A549 (cell line): ENCODE data around the gene CACTIN. TPM values are rescaled to one million over a fixed set of nuclear protein-coding genes. Genes with fewer than 3 reads are reported as not detected.
"Not testable (repeated sequence)": the region's sequence is repeated elsewhere in the genome, so short reads cannot be mapped to it uniquely, and the experiment has no call there.

Source experiments
- ATAC-seq, 2 experiments: fragments of 200-7000 bp in 1 of 2; fragments of >200 bp in 1 of 2; cut with Nextera tagmentation in 1 of 2; cut with Tn5 transposase in 1 of 2; 3 replicates each; pipeline versions ENCODE4 v1.8.0 to v1.9.1; 2018 to 2020; ENCODE audit warnings: mild to moderate bottlenecking in 1 of 2, moderate library complexity in 1 of 2
- CTCF ChIA-PET: fragments of 300-600 bp; sonication (Branson Sonifier 250); formaldehyde crosslinking; extraction: SDS; loops from one replicate; lab custom pipeline; 2021; ENCODE audit warnings: antibody characterized with exemption, inconsistent platforms; lab: Yijun Ruan, JAX
- POLR2A ChIA-PET: fragments of 350-600 bp; formaldehyde crosslinking; extraction: SDS; loops from one replicate; lab custom pipeline; 2021; ENCODE audit warnings: antibody characterized with exemption, inconsistent platforms; lab: Yijun Ruan, JAX
- DNase-seq, 2 experiments: peaks; one replicate each; pipeline versions ENCODE4 v3.0.0 to v3.0.0-alpha.2; 2011 to 2016; ENCODE audit warnings: low read depth in 1 of 2, low spot score in 1 of 2
- FAIRE-seq: peaks from 2 replicates; lab custom pipeline; 2011; peaks lifted over from hg19 to GRCh38; lab: Jason Lieb, UNC
- H3K27ac ChIP-seq, 2 experiments: fragments of >200 bp; sonication (Bioruptor Twin); formaldehyde crosslinking; 3 replicates each; pipeline ENCODE4 v1.5.1; 2016 to 2017
- H3K4me1 ChIP-seq: fragments of >200 bp; sonication (Bioruptor Twin); formaldehyde crosslinking; 3 replicates; pipeline ENCODE4 v1.6.1; 2016
- H3K4me2 ChIP-seq: fragments of >200 bp; sonication (Bioruptor Twin); formaldehyde crosslinking; 3 replicates; pipeline ENCODE4 v1.6.1; 2016
- H3K4me3 ChIP-seq: fragments of >200 bp; sonication (Bioruptor Twin); formaldehyde crosslinking; 3 replicates; pipeline ENCODE4 v1.5.1; 2016
- H3K9me3 ChIP-seq: fragments of >200 bp; sonication (Bioruptor Twin); formaldehyde crosslinking; 3 replicates; pipeline ENCODE4 v1.6.1; 2016
- BHLHE40 ChIP-seq: IDR thresholded peaks from 2 replicates; pipeline ENCODE4 v1.6.1; 2012; ENCODE audit warnings: low read depth, low read length, inconsistent platforms
- CBX2 ChIP-seq: fragments of 200-600 bp; sonication (generic); IDR thresholded peaks from 2 replicates; pipeline ENCODE4 v1.6.1; 2016; ENCODE audit warnings: low read depth, mild to moderate bottlenecking, borderline replicate concordance
- EHMT2 ChIP-seq: fragments of 200-600 bp; sonication (generic); IDR thresholded peaks from 2 replicates; pipeline ENCODE4 v1.6.1; 2016; ENCODE audit warnings: antibody characterized with exemption, low read depth, mild to moderate bottlenecking, moderate library complexity
- EP300 ChIP-seq, 2 experiments: fragments of >200 bp; sonication (Bioruptor Twin); formaldehyde crosslinking; IDR thresholded peaks; 2 replicates in 1 of 2; 3 replicates in 1 of 2; pipeline ENCODE4 v1.6.1; 2016 to 2017
- ESRRA ChIP-seq: fragments of 150-350 bp; IDR thresholded peaks from 2 replicates; pipeline ENCODE4 v1.6.1; 2014; ENCODE audit warnings: mild to moderate bottlenecking, low read length, borderline replicate concordance
- HDAC2 ChIP-seq: fragments of 200-600 bp; sonication (generic); IDR thresholded peaks from 2 replicates; pipeline ENCODE4 v1.6.1; 2016
- HOXA7 ChIP-seq: fragments of 250-450 bp; sonication (Bioruptor Pico); IDR thresholded peaks from 2 replicates; pipeline ENCODE4 v1.5.0; 2020; ENCODE audit warnings: mild to moderate bottlenecking, moderate library complexity
- HOXB13 ChIP-seq: fragments of 250-450 bp; sonication (Bioruptor Pico); IDR thresholded peaks from 2 replicates; pipeline ENCODE4 v1.5.0; 2020; ENCODE audit warnings: low read depth, mild to moderate bottlenecking, moderate library complexity
- KDM1A ChIP-seq: fragments of 200-600 bp; sonication (generic); IDR thresholded peaks from 2 replicates; pipeline ENCODE4 v1.6.1; 2016; ENCODE audit warnings: low read depth, mild to moderate bottlenecking
- KDM5A ChIP-seq: fragments of 200-600 bp; sonication (generic); IDR thresholded peaks from 2 replicates; pipeline ENCODE4 v1.6.1; 2016; ENCODE audit warnings: antibody characterized with exemption, mild to moderate bottlenecking
- NFE2L2 ChIP-seq: fragments of 150-350 bp; conservative IDR thresholded peaks from 2 replicates; pipeline ENCODE4 v1.6.1; 2014; ENCODE audit warnings: low read length
- NR3C1 ChIP-seq: fragments of >200 bp; sonication (Bioruptor Twin); formaldehyde crosslinking; IDR thresholded peaks from 3 replicates; pipeline ENCODE4 v1.6.1; 2017
- PHF8 ChIP-seq: fragments of 200-600 bp; sonication (generic); IDR thresholded peaks from 2 replicates; pipeline ENCODE4 v1.6.1; 2016; ENCODE audit warnings: low read depth, mild to moderate bottlenecking, antibody characterized with exemption, moderate library complexity, borderline replicate concordance
- POLR2A ChIP-seq: IDR thresholded peaks from 2 replicates; pipeline ENCODE4 v1.6.1; 2012; ENCODE audit warnings: mild to moderate bottlenecking, low read length
- RARB ChIP-seq: fragments of 250-450 bp; sonication (Bioruptor Pico); IDR thresholded peaks from 2 replicates; pipeline ENCODE4 v1.8.0; 2021; ENCODE audit warnings: mild to moderate bottlenecking, moderate library complexity
- RCOR1 ChIP-seq: fragments of 150-350 bp; IDR thresholded peaks from 2 replicates; pipeline ENCODE4 v1.6.1; 2014; ENCODE audit warnings: antibody characterized with exemption, low read length, low read depth
- TFCP2L1 ChIP-seq: fragments of 250-450 bp; sonication (Bioruptor Pico); IDR thresholded peaks from 2 replicates; pipeline ENCODE4 v1.5.0; 2021; ENCODE audit warnings: mild to moderate bottlenecking
- TP53 ChIP-seq: fragments of 250-450 bp; sonication (Bioruptor Pico); IDR thresholded peaks from 2 replicates; pipeline ENCODE4 v1.5.0; 2021; ENCODE audit warnings: mild to moderate bottlenecking, moderate library complexity
- ZC3H11A ChIP-seq: fragments of 450-650 bp; IDR thresholded peaks from 2 replicates; pipeline ENCODE4 v1.6.1; 2014; ENCODE audit warnings: antibody characterized with exemption, mild to moderate bottlenecking
- ZFP36 ChIP-seq: fragments of 450-650 bp; IDR thresholded peaks from 2 replicates; pipeline ENCODE4 v1.6.1; 2014; ENCODE audit warnings: borderline replicate concordance; ENCODE audit not compliant: partially characterized antibody
- WGBS: methylation state at CpG from one replicate; pipeline ENCODE4 v1.1.6; 2017; ENCODE audit errors: missing lambda C conversion rate; 5-methylcytosine and 5-hydroxymethylcytosine counted together
- polyA plus RNA-seq, 4 experiments: library from polyadenylated mRNA; depleted of rRNA in 3 of 4; stranded (reverse); fragments of >200 nt; fragmentation: RNase III in 1 of 4; extraction: RNeasy Plus Mini Kit Qiagen cat#74134 plus additional on column Dnase treatment in 1 of 4; gene quantifications; 2 replicates in 3 of 4; 3 replicates in 1 of 4; pipeline ENCODE4 v1.2.3, GENCODE V29; 2011 to 2017
- TF ChIP-seq, protein P1 (sequence below): fragments of >200 bp; sonication (Bioruptor Twin); formaldehyde crosslinking; IDR thresholded peaks from 3 replicates; pipeline ENCODE4 v1.6.1; 2016
- TF ChIP-seq, protein P2 (sequence below): fragments of >200 bp; sonication (Bioruptor Twin); formaldehyde crosslinking; IDR thresholded peaks from 2 replicates; pipeline ENCODE4 v1.6.1; 2016
- TF ChIP-seq, protein P3 (sequence below): fragments of 250-450 bp; sonication (Bioruptor Pico); IDR thresholded peaks from 2 replicates; pipeline ENCODE4 v1.5.0; 2021; ENCODE audit warnings: mild to moderate bottlenecking, moderate library complexity, borderline replicate concordance

Gene CACTIN
- polyA plus RNA-seq, 2 of the 4 experiments (the other 2 are of a cell fraction): 8.3 to 14.9 TPM

DNA sequence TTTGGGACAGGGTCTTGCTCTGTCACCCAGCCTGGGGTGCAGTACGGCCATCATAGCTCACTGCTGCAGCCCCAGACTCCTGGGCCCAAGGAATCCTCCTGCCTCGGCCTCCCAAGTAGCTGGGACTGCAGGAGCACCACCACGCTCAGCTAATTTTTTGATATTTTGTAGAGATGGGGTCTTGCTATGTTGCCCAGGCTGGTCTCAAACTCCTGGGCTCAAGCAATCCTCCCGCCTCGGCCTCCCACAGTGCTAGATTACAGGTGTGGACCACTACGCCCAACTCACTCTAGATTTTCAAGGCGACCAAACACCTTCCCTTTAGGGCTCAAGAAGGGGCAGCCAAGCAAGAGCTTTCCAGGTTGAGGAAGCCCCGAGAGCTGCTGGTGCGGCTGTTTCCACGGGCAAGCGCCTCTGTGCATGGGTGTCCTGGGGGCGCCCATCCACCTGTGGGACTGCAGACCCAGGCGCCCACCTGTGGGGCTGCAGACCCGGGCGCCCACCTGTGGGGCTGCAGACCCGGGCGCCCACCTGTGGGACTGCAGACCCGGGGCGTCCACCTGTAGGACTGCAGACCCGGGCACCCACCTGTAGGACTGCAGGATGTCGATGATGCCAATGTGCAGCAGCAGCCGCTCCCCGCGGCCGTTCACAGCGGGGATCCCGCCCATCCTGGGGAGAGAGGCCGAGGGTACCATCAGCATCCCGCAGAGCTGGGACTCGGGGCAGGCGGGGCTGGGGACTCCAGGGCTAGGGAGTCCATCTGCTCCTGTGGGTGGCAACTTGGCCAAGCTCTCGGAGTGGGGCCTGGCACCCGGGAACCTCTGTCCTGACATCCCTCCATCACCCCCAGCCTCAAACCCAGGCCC lies 21.7 kb upstream of the CACTIN start:
- POLR2A ChIA-PET: no interaction called here
- CTCF ChIA-PET: no interaction called here
- TF ChIP-seq, protein P1, sequence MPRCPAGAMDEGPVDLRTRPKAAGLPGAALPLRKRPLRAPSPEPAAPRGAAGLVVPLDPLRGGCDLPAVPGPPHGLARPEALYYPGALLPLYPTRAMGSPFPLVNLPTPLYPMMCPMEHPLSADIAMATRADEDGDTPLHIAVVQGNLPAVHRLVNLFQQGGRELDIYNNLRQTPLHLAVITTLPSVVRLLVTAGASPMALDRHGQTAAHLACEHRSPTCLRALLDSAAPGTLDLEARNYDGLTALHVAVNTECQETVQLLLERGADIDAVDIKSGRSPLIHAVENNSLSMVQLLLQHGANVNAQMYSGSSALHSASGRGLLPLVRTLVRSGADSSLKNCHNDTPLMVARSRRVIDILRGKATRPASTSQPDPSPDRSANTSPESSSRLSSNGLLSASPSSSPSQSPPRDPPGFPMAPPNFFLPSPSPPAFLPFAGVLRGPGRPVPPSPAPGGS: no peak
- TF ChIP-seq KDM1A (no peak), PHF8 (no peak), ZC3H11A (no peak), BHLHE40 (no peak), HOXA7 (CRISPR knock-in tag) (no peak), RARB (CRISPR knock-in tag) (no peak), ESRRA (no peak), KDM5A (no peak), HOXB13 (no peak), RCOR1 (no peak)
- TF ChIP-seq, protein P2, sequence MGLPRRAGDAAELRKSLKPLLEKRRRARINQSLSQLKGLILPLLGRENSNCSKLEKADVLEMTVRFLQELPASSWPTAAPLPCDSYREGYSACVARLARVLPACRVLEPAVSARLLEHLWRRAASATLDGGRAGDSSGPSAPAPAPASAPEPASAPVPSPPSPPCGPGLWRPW: no peak
- H3K27ac ChIP-seq: no peak overlapping the region
- no peak for FAIRE-seq
- H3K4me1 ChIP-seq: no peaks in the 10 kb centered on the region
- WGBS: 87% methylated on average over 13 of the region's 33 CpGs
- DNase-seq: no peak
- no peak for ATAC-seq
- no peaks in the 10 kb centered on the region for H3K9me3 ChIP-seq
- no peak overlapping the region for H3K4me2 ChIP-seq
- H3K4me3 ChIP-seq: no peak overlapping the region

DNA sequence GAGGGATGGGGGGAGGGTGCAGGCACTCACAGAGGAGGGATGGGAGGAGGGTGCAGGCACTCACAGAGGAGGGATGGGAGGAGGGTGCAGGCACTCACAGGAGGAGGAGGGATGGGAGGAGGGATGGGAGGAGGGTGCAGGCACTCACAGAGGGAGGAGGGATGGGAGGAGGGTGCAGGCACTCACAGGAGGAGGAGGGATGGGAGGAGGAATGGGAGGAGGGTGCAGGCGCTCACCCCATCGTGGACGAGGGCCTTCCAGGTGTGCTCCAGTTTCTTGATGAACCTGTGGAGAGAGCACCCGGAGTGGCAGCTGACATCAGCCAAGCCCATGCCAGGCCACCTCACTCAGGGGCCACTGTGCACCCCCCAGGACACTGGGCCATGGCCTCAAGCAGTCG lies 20.5 kb upstream of the CACTIN start:
- H3K4me2 ChIP-seq, FAIRE-seq, H3K4me3 ChIP-seq, DNase-seq, H3K4me1 ChIP-seq, POLR2A ChIA-PET, ATAC-seq, H3K27ac ChIP-seq, H3K9me3 ChIP-seq: not testable (repeated sequence)
- CTCF ChIA-PET: interaction anchor here (0.9 kb wide), 1 partner anchor 14 kb away, joined by 3 read pairs; no protein-coding TSS in a partner anchor
- 90% methylated on average over 4 of the region's 5 CpGs for WGBS

DNA sequence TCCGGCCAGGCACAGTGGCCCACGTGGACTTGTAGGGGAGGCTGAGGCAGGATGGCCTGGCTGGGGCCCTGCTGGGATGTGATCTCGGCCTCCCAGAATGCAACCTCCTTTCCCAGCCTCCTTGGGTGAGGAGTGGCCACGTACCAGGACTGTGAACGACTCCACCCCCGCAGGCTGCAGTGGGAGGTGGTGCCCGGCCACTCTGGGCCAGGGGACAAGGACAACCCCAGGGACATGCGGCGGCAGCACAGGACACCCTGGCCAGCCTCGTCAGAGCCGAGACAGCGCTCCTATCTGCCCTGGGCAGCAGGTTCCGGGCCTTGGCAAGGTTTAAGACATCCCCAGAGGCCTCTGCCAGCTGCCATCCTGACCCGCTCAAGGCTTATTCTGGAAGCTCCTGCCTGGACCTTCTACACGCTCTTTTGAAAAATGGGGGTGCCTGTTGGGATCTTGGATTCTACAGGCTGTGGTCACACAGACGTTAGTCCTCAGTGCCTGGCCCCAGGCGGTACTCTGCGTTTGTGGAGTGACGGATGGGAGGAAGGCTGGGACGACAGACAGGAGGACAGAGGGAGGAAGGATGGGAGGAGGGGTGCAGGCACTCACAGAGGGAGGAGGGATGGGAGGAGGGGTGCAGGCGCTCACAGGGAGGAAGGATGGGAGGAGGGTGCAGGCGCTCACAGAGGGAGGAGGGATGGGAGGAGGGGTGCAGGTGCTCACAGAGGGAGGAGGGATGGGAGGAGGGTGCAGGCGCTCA lies 19.9 kb upstream of the CACTIN start:
- peak in 1 of 2 experiments; percentile 8; a peak in 1 of 6 replicates for ATAC-seq
- Histone ChIP-seq H3K27ac (no peak overlapping the region), H3K4me1 (no peaks in the 10 kb centered on the region), H3K4me3 (no peak overlapping the region), H3K4me2 (no peak overlapping the region), H3K9me3 (no peaks in the 10 kb centered on the region)
- no peak for DNase-seq
- ChIA-PET POLR2A (no interaction called here), CTCF (interaction anchor here (0.9 to 1.0 kb wide), 2 partner anchors 8 to 13 kb away, joined by 3 read pairs; no protein-coding TSS in a partner anchor)
- no peak for FAIRE-seq
- no peak for TF ChIP-seq NR3C1
- TF ChIP-seq RARB (CRISPR knock-in tag): no peak
- no peak for TF ChIP-seq KDM1A
- no peak for TF ChIP-seq HDAC2
- no peak for TF ChIP-seq POLR2A
- no peak for TF ChIP-seq EHMT2
- TF ChIP-seq TFCP2L1 (CRISPR knock-in tag): no peak
- no peak for TF ChIP-seq RCOR1
- no peak for TF ChIP-seq ESRRA
- no peak for TF ChIP-seq CBX2
- no peak for TF ChIP-seq TP53 (CRISPR knock-in tag)
- TF ChIP-seq EP300 (IDR thresholded peaks at IDR 0.05): no peak
- no peak for TF ChIP-seq NFE2L2
- no peak for TF ChIP-seq ZFP36
- TF ChIP-seq, protein P2: no peak
- TF ChIP-seq, protein P3, sequence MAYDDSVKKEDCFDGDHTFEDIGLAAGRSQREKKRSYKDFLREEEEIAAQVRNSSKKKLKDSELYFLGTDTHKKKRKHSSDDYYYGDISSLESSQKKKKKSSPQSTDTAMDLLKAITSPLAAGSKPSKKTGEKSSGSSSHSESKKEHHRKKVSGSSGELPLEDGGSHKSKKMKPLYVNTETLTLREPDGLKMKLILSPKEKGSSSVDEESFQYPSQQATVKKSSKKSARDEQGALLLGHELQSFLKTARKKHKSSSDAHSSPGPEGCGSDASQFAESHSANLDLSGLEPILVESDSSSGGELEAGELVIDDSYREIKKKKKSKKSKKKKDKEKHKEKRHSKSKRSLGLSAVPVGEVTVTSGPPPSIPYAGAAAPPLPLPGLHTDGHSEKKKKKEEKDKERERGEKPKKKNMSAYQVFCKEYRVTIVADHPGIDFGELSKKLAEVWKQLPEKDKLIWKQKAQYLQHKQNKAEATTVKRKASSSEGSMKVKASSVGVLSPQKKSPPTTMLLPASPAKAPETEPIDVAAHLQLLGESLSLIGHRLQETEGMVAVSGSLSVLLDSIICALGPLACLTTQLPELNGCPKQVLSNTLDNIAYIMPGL (CRISPR knock-in tag): no peak
- 84% methylated on average over 14 of the region's 23 CpGs for WGBS
